ENCODE results near the gene STARD10.

STARD10 gene

GRCh38 chr11:72776844-72777754, 16.7 kb downstream of the STARD10 start:
- TF ChIP-seq CTCF (IDR thresholded peaks at IDR 0.05; ENCODE audit: low read depth, low read length), result no peak
- no peak for DNase-seq (ENCODE audit: extremely low read depth, low read depth)

- TF ChIP-seq CTCF (IDR thresholded peaks at IDR 0.05; ENCODE audit: low read depth, low read length), result no peak
- no peak for DNase-seq (ENCODE audit: extremely low read depth, low read depth)
Observed at GRCh38 chr11:72776117-72776843, 17.6 kb downstream of the STARD10 start.

- DNase-seq (ENCODE audit: extremely low read depth, low read depth), result no peak
- TF ChIP-seq CTCF (IDR thresholded peaks at IDR 0.05; ENCODE audit: low read depth, low read length), result no peak
Observed at GRCh38 chr11:72775288-72776110, 18.3 kb downstream of the STARD10 start.

GRCh38 chr11:72774499-72774898, 19.3 kb downstream of the STARD10 start:
- no peak for DNase-seq (ENCODE audit: extremely low read depth, low read depth)
- no peak for TF ChIP-seq CTCF (IDR thresholded peaks at IDR 0.05; ENCODE audit: low read depth, low read length)

GRCh38 chr11:72773696-72774095, 20.2 kb downstream of the STARD10 start:
- DNase-seq (ENCODE audit: extremely low read depth, low read depth), result no peak
- no peak for TF ChIP-seq CTCF (IDR thresholded peaks at IDR 0.05; ENCODE audit: low read depth, low read length)

- TF ChIP-seq CTCF (IDR thresholded peaks at IDR 0.05; ENCODE audit: low read depth, low read length), result no peak
- peak; percentile 38 for DNase-seq (ENCODE audit: extremely low read depth, low read depth)
Observed at GRCh38 chr11:72773291-72773690, 20.6 kb downstream of the STARD10 start.
